Measurements from ENCODE around the gene SBK2.
"Not testable (repeated sequence)": the region's sequence is repeated elsewhere in the genome, so short reads cannot be mapped to it uniquely, and the experiment has no call there.

SBK2 gene

GRCh38 chr19:55498246-55498840 is 38.6 kb downstream of the SBK2 start:
- Histone ChIP-seq H3K4me3 (ENCODE audit: low read depth, low read length) (no peak overlapping the region), H3K4me1 (ENCODE audit: control insufficient read depth, insufficient read depth, low read length) (peaks cover 37% of the 10 kb centered on the region), H3K9me3 (ENCODE audit: control insufficient read depth, insufficient read depth, low read depth, low read length) (peaks cover 4% of the 10 kb centered on the region; the same call in 1 of the 2 replicates), H3K9ac (ENCODE audit: low read length) (no peak overlapping the region), H3K27me3 (ENCODE audit: control insufficient read depth, insufficient read depth, low read length) (peaks cover 21% of the 10 kb centered on the region), H3K36me3 (ENCODE audit: control insufficient read depth, insufficient read depth, low read length) (no peaks in the 10 kb centered on the region), H3K27ac (ENCODE audit: low read depth, low read length) (no peak overlapping the region)

DNA sequence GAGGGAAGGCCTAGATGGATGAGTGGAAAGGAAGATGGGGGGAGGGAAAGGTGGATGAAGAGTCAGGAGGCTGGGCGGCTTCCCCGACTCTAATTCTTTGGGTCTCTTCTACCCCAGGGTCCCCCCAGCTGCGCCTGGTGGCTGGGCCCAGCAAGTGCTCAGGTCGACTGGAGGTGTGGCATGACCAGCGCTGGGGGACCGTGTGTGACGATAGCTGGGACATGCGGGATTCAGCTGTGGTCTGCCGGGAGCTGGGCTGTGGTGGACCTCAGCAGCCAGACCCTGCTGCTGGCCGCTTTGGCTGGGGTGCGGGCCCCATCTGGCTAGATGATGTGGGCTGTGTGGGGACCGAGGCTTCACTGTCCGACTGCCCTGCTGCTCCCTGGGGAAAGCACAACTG is 39.2 kb downstream of the SBK2 start:
- no peak overlapping the region for H3K27ac ChIP-seq (ENCODE audit: low read depth, low read length)
- no peak overlapping the region for H3K4me3 ChIP-seq (ENCODE audit: low read depth, low read length)
- peaks cover 43% of the 10 kb centered on the region for H3K4me1 ChIP-seq (ENCODE audit: control insufficient read depth, insufficient read depth, low read length)
- H3K9ac ChIP-seq (ENCODE audit: low read length) = no peak overlapping the region
- no peaks in the 10 kb centered on the region for H3K36me3 ChIP-seq (ENCODE audit: control insufficient read depth, insufficient read depth, low read length)
- peaks cover 16% of the 10 kb centered on the region; the same call in 1 of the 2 replicates for H3K27me3 ChIP-seq (ENCODE audit: control insufficient read depth, insufficient read depth, low read length)
- no peaks in the 10 kb centered on the region for H3K9me3 ChIP-seq (ENCODE audit: control insufficient read depth, insufficient read depth, low read depth, low read length)

GRCh38 chr19:55496820-55497219 is 40.1 kb downstream of the SBK2 start:
- not testable (repeated sequence) for H3K27ac ChIP-seq (ENCODE audit: low read depth, low read length); H3K9me3 ChIP-seq (ENCODE audit: control insufficient read depth, insufficient read depth, low read depth, low read length); H3K9ac ChIP-seq (ENCODE audit: low read length); H3K36me3 ChIP-seq (ENCODE audit: control insufficient read depth, insufficient read depth, low read length); H3K4me3 ChIP-seq (ENCODE audit: low read depth, low read length)
- Histone ChIP-seq H3K27me3 (ENCODE audit: control insufficient read depth, insufficient read depth, low read length) (peaks cover 10% of the 10 kb centered on the region; the same call in 1 of the 2 replicates), H3K4me1 (ENCODE audit: control insufficient read depth, insufficient read depth, low read length) (peaks cover 43% of the 10 kb centered on the region)

DNA sequence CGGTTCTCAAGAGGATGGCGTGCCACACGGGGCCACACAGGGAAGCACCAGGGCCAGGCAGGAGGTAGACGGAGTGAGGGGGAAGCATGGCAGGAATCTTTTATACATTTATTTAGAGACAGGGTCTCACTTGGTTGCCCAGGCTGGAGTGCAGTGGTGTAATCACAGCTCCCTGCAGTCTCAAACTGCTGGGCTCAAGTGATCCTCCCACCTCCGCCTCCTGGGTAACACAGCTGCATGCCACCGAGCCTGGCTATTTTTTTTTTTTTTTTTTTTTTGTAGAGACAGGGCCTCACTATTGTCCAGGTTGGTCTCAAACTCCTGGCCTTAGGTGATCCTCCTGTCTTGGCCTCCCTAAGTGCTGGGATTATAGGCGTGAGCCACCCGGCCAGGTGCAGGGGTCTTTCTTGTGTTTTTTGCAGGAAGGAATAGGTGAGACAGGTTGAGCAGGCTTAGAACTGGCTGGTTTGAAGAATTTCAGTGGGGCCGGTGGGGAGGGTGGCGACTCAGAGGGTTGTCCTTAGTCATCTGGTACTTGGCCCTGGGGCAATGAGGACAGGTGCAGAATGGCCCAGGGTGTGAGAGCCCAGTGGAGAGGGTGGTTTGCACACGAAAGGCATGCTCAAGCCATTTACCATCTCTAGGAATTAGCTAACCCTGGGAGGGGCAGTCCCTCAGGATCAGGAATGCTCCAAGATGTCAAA is 41.1 kb downstream of the SBK2 start:
- peaks cover 3% of the 10 kb centered on the region; the same call in 1 of the 2 replicates for H3K27me3 ChIP-seq (ENCODE audit: control insufficient read depth, insufficient read depth, low read length)
- H3K27ac ChIP-seq (ENCODE audit: low read depth, low read length) = 0 out of 2 replicates have a peak overlapping the region, but pooled peaks have one; percentile 5
- H3K9ac ChIP-seq (ENCODE audit: low read length) = no peak overlapping the region
- peaks cover 49% of the 10 kb centered on the region for H3K4me1 ChIP-seq (ENCODE audit: control insufficient read depth, insufficient read depth, low read length)
- H3K36me3 ChIP-seq (ENCODE audit: control insufficient read depth, insufficient read depth, low read length) = no peaks in the 10 kb centered on the region
- H3K4me3 ChIP-seq (ENCODE audit: low read depth, low read length) = no peak overlapping the region
- no peaks in the 10 kb centered on the region for H3K9me3 ChIP-seq (ENCODE audit: control insufficient read depth, insufficient read depth, low read depth, low read length)

DNA sequence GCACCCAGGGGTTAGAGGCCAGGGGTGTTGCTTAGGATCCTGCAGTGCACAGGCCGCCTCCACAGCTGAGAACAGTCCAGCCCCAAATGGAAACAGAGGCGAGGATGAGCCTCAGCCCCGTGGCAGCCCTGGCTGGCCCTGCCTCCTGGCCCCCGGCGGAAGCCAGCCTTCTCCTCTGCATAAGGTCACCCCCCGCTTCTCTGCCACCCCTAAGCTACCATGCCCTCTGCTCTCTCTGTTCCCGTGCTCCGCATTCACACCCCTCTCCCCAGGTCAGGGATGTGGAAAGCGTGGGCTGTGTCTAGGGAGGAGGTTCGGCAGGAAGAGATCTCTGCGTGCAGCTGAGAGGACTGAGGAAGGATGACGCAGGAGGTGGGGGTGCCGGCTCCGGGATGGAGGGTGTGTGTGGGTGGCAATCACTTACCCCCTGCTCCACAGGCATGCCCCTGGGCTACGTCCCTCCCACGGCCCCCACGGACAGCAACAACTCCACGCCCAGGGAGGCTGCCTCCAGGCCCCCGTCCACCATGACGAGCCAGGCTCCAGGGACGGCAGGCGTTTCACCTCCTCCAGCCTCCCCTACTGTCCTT is 42.7 kb downstream of the SBK2 start:
- H3K9ac ChIP-seq (ENCODE audit: low read length) = no peak overlapping the region
- peaks cover 6% of the 10 kb centered on the region; the same call in 1 of the 2 replicates for H3K27me3 ChIP-seq (ENCODE audit: control insufficient read depth, insufficient read depth, low read length)
- no peak overlapping the region for H3K4me3 ChIP-seq (ENCODE audit: low read depth, low read length)
- peaks cover 55% of the 10 kb centered on the region for H3K4me1 ChIP-seq (ENCODE audit: control insufficient read depth, insufficient read depth, low read length)
- no peaks in the 10 kb centered on the region for H3K36me3 ChIP-seq (ENCODE audit: control insufficient read depth, insufficient read depth, low read length)
- H3K9me3 ChIP-seq (ENCODE audit: control insufficient read depth, insufficient read depth, low read depth, low read length) = no peaks in the 10 kb centered on the region
- no peak overlapping the region for H3K27ac ChIP-seq (ENCODE audit: low read depth, low read length)

DNA sequence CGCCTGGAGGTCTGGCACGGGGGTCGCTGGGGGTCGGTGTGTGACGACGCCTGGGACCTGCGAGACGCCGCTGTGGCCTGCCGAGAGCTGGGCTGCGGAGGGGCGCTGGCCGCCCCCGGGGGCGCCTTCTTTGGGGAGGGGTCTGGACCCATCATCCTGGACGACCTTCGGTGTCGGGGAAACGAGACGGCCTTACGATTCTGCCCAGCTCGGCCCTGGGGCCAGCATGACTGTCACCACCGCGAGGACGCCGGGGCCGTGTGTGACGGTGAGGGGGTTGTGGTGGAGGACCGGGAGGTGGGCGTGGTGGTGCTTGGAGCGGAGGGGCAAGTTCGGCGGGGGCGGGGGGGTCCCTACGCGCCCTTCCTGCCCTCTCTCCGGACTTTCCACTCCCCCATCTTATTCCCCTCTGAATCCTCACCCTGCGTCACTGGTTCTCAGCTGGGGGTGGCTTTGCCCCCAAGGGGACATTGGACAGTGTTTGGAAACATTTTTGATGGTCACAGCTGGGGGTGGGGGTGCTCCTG is 43.2 kb downstream of the SBK2 start:
- Histone ChIP-seq H3K4me3 (ENCODE audit: low read depth, low read length) (no peak overlapping the region), H3K4me1 (ENCODE audit: control insufficient read depth, insufficient read depth, low read length) (peaks cover 59% of the 10 kb centered on the region), H3K36me3 (ENCODE audit: control insufficient read depth, insufficient read depth, low read length) (no peaks in the 10 kb centered on the region), H3K27ac (ENCODE audit: low read depth, low read length) (no peak overlapping the region), H3K27me3 (ENCODE audit: control insufficient read depth, insufficient read depth, low read length) (peaks cover 6% of the 10 kb centered on the region; the same call in 1 of the 2 replicates), H3K9ac (ENCODE audit: low read length) (no peak overlapping the region), H3K9me3 (ENCODE audit: control insufficient read depth, insufficient read depth, low read depth, low read length) (no peaks in the 10 kb centered on the region)

- no peak overlapping the region for H3K4me3 ChIP-seq (ENCODE audit: low read depth, low read length)
Measured at GRCh38 chr19:55493052-55493644, 43.8 kb downstream of the SBK2 start.

DNA sequence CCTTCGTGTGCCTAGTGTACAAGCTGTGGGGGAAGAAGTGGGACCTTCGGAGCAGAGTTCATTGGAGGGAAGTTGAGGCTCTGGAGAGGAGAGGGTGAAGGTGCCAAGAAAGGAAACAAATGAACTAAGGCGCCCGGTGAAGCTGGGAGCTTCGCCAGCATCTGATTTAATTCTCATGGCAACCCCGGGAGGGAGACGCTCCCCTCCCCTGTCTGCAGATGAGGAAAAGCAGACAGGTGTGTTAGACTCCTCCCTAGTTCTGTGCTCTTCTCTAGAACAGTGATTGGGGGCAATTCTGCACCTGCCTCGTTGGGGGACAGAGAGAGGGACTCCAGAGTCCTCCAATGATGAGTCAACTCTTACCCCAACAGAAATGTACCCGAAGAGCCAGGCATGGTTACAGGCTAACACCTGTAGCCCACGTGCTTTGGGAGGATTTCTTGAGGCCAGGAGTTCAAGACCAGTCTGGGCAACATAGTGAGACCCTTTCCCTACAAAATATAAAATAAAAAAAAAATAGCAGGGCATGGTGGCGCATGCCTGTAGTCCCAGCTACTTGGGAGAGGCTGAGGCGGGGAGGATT is 44.5 kb downstream of the SBK2 start:
- H3K4me3 ChIP-seq (ENCODE audit: low read depth, low read length) = no peak overlapping the region
- peaks cover 6% of the 10 kb centered on the region; the same call in 1 of the 2 replicates for H3K27me3 ChIP-seq (ENCODE audit: control insufficient read depth, insufficient read depth, low read length)
- H3K9ac ChIP-seq (ENCODE audit: low read length) = no peak overlapping the region
- no peaks in the 10 kb centered on the region for H3K9me3 ChIP-seq (ENCODE audit: control insufficient read depth, insufficient read depth, low read depth, low read length)
- H3K36me3 ChIP-seq (ENCODE audit: control insufficient read depth, insufficient read depth, low read length) = no peaks in the 10 kb centered on the region
- H3K4me1 ChIP-seq (ENCODE audit: control insufficient read depth, insufficient read depth, low read length) = peaks cover 65% of the 10 kb centered on the region
- no peak overlapping the region for H3K27ac ChIP-seq (ENCODE audit: low read depth, low read length)

More at GRCh38 chr19:55493052-55493644, 43.8 kb downstream of the SBK2 start:
- Histone ChIP-seq H3K4me1 (ENCODE audit: control insufficient read depth, insufficient read depth, low read length) (peaks cover 63% of the 10 kb centered on the region), H3K27me3 (ENCODE audit: control insufficient read depth, insufficient read depth, low read length) (peaks cover 6% of the 10 kb centered on the region; the same call in 1 of the 2 replicates), H3K9me3 (ENCODE audit: control insufficient read depth, insufficient read depth, low read depth, low read length) (no peaks in the 10 kb centered on the region), H3K9ac (ENCODE audit: low read length) (no peak overlapping the region), H3K36me3 (ENCODE audit: control insufficient read depth, insufficient read depth, low read length) (no peaks in the 10 kb centered on the region), H3K27ac (ENCODE audit: low read depth, low read length) (no peak overlapping the region)

GRCh38 chr19:55491546-55492360 is 45.2 kb downstream of the SBK2 start:
- Histone ChIP-seq H3K4me1 (ENCODE audit: control insufficient read depth, insufficient read depth, low read length) (peaks cover 65% of the 10 kb centered on the region), H3K36me3 (ENCODE audit: control insufficient read depth, insufficient read depth, low read length) (no peaks in the 10 kb centered on the region), H3K9me3 (ENCODE audit: control insufficient read depth, insufficient read depth, low read depth, low read length) (no peaks in the 10 kb centered on the region), H3K27me3 (ENCODE audit: control insufficient read depth, insufficient read depth, low read length) (peaks cover 6% of the 10 kb centered on the region; the same call in 1 of the 2 replicates), H3K4me3 (ENCODE audit: low read depth, low read length) (no peak overlapping the region), H3K9ac (ENCODE audit: low read length) (no peak overlapping the region), H3K27ac (ENCODE audit: low read depth, low read length) (no peak overlapping the region)

Measured in HUES6 (cell line).